Skeletal muscle cell (primary cell): Measurements from ENCODE around the gene ATP2A2.

Experiments used
- DNase-seq: peaks from one replicate; pipeline ENCODE4 v3.0.0-alpha.2; 2010; ENCODE audit warnings: low read depth
- H3K4me3 ChIP-seq: 2 replicates; pipeline ENCODE4 v1.5.1; 2011; ENCODE audit warnings: low read depth, mild to moderate bottlenecking, control low read depth, low read length, moderate library complexity

Gene ATP2A2

DNA sequence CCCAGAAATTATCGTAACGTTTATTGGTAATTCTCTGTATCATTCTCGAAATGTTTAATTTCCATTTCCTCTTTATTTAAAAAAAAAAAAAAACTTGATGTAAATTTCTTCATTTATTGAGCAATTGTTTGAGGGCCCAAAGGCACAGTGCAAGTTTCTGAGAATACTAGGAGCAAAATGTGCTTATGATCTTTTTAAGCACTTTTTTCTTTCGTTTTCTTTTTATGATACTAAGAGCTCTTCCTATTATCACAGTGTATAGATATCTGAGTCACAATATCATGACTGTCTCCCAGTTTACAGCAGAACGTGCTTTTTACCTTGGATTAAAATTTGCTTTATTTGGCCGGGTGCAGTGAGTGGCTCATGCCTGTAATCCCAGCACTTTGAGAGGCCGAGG lies 5.6 kb downstream of the ATP2A2 start:
- no peak overlapping the region for H3K4me3 ChIP-seq
- DNase-seq: no peak

DNA sequence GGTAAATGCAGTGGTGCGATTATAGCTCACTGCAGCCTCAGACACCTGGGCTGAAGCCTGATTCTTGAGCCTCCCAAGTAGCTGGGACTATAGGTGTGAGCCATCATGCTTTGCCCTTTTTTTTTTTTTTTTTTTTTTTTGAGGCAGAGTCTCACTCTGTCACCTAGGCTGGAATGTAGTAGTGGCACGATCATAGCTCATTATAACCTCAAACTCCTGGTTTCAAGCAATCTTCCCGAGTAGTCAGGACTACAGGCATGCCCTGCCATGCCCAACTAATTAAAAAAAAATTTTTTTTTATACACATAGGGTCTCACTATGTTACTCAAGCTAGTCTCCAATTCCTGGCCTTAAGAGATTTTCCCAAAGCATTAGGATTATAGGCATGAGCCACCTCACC lies 6.9 kb downstream of the ATP2A2 start:
- no peak for DNase-seq
- no peak overlapping the region for H3K4me3 ChIP-seq

DNA sequence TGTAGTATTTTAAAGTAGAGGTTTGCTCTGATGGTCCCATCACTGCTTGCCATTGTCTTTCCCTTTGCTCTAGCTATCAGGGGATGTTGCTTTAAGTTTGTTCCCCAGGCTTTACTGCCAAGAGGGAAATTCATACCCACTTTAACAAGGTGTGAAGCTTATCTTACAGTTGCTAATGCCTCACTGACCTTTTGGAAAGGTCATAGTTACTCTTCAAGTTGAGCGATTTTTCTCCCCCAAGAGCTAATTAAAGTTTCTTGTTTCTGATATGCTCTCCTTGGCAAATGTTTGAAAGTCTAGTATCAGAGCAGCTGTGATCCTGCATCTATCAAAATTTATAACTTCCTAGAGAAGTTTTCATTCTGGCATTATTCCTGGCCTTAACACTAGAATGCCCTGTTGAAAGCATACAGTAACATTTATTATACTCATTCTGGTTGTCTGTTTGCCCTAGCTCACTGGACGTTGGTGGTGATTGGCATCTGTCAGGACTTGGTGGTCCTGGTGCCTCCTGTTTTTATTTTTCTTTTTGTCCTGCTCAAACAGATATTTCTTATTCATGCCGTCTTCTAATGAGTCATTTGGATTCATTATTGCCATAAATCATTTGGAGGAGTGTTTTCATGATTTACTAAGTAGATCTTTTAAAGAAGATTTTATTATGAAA lies 8.1 kb downstream of the ATP2A2 start:
- no peak overlapping the region for H3K4me3 ChIP-seq
- no peak for DNase-seq

DNA sequence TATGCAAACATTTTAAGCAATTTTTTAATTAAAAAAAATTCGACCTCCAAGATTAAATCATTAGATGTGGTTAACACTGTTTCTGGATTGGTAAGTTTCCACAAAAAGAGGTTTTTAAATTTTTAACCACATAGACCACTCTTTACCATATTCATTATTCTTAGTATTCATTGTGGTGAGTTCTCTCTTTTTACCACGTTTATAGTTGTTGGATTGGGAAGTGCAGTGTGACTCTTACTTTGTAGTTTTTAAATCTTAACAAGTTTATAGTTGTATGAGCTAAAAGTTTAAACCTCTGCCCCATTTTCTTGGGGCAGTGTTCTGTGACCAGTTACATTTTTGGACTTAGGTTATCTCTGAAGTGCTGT lies 8.6 kb downstream of the ATP2A2 start:
- no peak for DNase-seq
- no peak overlapping the region for H3K4me3 ChIP-seq

- DNase-seq: no peak
- H3K4me3 ChIP-seq: no peak overlapping the region
Observed at GRCh38 chr12:110301065-110301806, 20.2 kb downstream of the ATP2A2 start.

GRCh38 chr12:110304061-110304551 lies 23.1 kb downstream of the ATP2A2 start:
- no peak for DNase-seq
- no peak overlapping the region for H3K4me3 ChIP-seq

GRCh38 chr12:110307372-110307771 lies 26.3 kb downstream of the ATP2A2 start:
- no peak for DNase-seq
- no peak overlapping the region for H3K4me3 ChIP-seq

DNA sequence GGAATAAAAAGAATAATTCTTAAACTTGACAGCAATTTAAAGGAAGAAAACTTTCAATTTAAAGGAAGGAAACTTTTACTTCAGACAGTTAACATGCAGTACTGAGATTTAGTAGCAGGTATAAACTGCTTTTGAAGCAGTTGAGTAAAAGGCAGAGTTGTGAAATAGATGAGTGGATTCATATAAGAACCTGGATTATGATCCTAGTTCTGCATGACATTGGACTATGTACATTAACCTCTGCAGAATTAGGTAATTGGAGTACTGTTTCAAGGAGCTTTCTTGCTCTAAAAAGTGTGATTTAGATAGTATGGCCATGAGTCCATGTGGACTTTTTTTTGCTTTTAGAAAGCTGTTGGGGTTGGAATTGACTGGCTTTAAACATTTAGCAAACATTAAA lies 29.7 kb downstream of the ATP2A2 start:
- DNase-seq: no peak
- no peak overlapping the region for H3K4me3 ChIP-seq

DNA sequence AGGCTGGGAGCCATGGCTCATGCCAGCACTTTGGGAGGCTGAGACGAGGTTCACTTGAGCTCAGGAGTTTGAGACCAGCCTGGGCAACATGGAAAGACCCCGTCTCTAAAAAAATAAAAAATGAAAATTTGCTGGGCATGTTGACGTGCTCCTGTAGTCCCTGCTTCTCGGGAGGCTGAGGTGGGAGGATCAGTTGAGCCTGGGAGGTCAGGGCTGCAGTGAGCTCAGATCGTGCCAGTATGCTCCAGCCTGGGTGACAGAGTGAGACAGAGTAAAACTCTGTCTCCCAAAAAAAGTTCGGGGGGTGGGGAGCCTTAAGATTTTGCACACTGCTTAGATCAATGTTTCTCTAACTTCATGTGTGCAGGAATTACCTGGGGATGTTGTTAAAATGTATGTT lies 30.9 kb downstream of the ATP2A2 start:
- no peak overlapping the region for H3K4me3 ChIP-seq
- DNase-seq: no peak

DNA sequence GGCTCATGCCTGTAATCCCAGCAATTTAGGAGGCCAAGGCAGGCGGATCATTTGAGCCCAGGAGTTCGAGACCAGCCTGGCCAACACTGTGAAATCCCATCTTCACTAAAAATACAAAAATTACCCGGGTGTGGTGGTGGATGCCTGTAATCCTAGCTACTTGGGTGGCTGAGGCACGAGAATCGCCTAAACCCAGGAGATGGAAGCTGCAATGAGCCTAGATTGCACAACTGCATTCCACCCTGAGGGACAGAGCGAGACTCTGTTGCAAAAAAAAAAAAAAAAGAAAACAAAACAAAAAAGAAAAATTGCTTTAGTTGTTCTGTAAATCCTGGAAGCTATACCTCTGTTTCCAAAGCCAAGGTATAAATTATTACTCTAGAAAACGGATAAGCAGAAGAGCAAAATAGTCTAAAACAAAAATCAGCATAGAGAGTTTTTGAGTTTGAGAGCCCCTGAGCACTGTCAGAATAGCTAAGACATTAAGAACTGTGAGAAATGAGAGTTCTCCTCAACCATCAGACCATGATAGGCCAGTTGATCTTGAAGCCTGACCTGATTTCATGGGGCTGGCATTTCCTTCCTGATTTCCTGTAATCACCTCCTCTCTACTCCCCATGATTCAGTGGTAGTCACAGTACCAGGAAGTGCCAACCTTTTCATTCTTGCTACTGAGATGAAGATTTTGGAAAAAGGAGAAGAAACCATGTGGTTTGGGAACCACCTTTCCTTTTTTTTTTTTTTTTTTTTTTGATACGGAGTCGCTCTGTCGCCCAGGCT lies 31.7 kb downstream of the ATP2A2 start:
- DNase-seq: no peak
- no peak overlapping the region for H3K4me3 ChIP-seq

- H3K4me3 ChIP-seq: no peak overlapping the region
- DNase-seq: peak; percentile 60
Observed at GRCh38 chr12:110314308-110314707, 33.3 kb downstream of the ATP2A2 start.

DNA sequence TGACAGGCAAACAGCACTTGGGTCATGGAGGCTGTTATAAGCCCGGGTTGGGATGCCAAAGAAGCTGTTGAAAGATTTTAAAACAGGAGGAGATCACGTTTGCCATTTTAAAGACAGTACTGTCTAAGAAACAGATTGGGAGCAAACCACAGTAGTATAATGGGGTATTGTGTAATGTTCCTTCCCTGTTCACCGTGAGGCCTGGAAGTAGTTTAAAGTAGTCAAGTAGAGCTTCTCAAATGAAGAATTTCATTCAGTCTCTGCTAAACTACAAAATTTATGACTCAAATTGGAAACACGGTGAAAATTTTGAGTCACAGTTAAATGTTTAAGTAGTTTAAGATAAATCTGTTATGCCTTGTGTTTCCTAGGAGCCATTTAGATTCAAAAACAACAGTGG lies 35.8 kb downstream of the ATP2A2 start:
- DNase-seq: peak; percentile 64
- H3K4me3 ChIP-seq: no peak overlapping the region

GRCh38 chr12:110317911-110318310 lies 36.9 kb downstream of the ATP2A2 start:
- DNase-seq: no peak

GRCh38 chr12:110320550-110320949 lies 39.5 kb downstream of the ATP2A2 start:
- no peak overlapping the region for H3K4me3 ChIP-seq
- DNase-seq: no peak

More at GRCh38 chr12:110317911-110318310, 36.9 kb downstream of the ATP2A2 start:
- no peak overlapping the region for H3K4me3 ChIP-seq

- no peak overlapping the region for H3K4me3 ChIP-seq
- no peak for DNase-seq
Observed at GRCh38 chr12:110329710-110330109, 48.7 kb downstream of the ATP2A2 start.

DNA sequence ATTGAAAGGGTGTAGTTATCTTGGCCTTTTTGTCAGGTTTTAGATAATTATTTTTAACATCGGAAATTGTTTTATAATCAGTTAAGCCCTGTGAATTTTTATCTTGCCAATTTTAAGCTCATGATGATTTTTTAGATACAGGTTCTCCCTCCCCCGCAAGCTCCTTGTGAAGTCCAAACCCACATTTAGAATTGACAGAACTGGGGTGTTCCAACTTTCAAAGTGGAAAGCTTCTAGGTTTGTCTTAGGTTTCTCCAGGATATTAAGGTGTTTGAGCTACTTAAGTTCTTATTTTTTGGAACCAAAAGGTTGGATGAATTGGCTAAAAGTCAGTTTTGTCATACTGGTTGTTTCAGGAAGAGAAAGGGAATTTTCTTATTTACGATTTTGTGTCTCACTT lies 49.1 kb downstream of the ATP2A2 start:
- no peak overlapping the region for H3K4me3 ChIP-seq
- no peak for DNase-seq

DNA sequence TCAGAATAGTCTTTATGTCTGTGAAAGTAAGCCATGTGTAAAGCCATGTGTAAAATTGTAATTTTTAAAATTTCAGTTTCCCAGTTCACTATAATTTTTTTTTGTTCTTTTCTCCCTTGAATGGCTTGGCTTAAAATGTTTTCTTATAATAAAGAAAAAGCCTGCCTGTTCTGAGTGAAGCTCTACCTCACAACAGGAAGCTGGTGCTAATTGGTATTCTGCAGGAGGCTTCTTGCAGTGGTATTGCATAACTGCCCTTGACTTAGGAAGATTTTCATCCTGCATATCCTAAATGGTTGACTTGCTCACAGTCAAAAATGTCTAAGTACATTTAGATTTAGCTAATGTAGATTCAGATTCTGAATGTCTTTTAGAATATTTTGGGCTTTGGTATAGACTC lies 49.5 kb downstream of the ATP2A2 start:
- H3K4me3 ChIP-seq: no peak overlapping the region
- DNase-seq: peak; percentile 32

GRCh38 chr12:110333201-110333600 lies 52.2 kb downstream of the ATP2A2 start:
- H3K4me3 ChIP-seq: no peak overlapping the region
- no peak for DNase-seq

DNA sequence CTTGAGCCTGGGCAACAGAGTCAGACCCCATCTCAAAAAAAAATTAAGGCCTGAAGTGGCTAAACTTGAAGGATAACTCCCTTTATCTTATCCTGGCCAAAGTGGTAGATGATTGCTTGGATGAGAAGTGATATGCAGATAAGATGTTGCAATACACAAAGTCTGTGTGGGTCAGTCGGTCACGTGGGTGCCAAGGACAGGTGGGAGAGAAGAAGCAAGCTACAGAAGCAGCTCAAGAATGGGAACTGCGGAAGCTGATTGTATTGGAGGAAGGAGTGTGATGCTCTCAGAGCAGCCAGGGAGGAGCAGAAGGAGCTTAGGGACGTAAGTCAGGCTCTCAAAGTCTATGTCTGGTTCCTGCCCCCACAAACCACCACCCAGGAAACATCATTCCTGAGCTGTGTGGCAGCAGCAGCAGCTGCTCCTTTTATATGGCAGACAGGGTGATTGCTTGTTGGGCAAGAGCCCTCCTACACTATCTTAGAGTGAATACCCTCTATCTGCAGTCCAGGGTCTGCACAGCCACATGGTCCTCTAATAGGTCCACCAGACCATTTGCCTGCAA lies 54.5 kb downstream of the ATP2A2 start:
- no peak for DNase-seq
- no peak overlapping the region for H3K4me3 ChIP-seq
